ENCODE data around the gene TRPV4. TPM values are rescaled to one million over a fixed set of nuclear protein-coding genes. Genes with fewer than 3 reads are reported as not detected.

Gene TRPV4
- total and polyA plus RNA-seq, 7 experiments from 2014 or later: 0.81 TPM; not detected in 6

DNA sequence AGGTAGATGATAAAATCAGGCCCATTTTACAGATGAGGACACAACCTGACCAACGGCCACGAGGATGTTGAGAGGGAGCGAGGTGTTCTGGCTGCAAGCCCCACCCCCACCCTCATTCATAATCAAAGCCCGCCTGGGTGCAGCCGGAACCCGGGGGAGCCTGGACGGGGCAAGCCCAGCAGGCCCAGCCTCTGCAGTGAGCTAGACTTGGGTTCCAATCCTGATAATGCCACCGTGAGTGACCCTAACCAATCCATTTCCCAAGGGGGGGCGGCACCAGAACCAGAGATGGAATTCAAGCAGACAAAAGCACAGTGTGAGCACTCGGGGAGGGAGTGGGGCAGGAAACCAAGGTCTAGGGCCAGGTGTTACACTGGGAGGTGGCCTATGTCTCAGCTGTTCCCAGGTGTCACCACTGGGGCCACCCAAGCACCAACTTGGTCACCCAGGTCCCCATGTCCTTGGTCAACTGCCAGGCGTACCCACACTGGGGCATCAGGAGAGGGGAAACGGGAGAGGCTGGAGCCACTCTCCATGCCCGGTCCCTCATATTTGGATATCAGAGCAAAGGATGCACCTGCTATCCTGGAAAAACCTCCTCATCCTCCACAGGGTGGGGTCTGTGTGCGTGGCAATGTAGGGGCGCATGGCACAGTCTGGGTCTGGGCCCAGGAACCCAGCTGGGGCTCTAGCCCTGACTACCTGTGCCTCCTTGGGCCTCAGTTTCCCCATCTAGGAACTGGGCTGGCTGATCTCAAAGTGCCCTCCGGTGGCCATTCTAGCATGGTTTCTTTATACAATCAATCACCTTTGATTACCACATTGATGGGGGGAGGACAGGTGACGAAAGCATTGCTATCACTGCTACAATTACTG is 61.2 kb downstream of the TRPV4 start:
- no peak overlapping the region for H3K27ac ChIP-seq (ENCODE audit: low read depth, low read length)
- Mint-ChIP-seq H3K4me1 (peaks cover 0 to 15% (median 4%) of the 10 kb centered on the region in 7 donors), H3K36me3 (no peaks in the 10 kb centered on the region), H3K27me3 (peaks cover 0 to 4% (median 0%) of the 10 kb centered on the region in 5 donors), H3K27ac (no peak overlapping the region), H3K4me3 (no peak overlapping the region), H3K9me3 (no peaks in the 10 kb centered on the region)
- DNase-seq (no peak), ATAC-seq (no peak)
- H3K4me1 ChIP-seq (ENCODE audit: control insufficient read depth in 2 of 2, insufficient read depth in 2 of 2, low read length in 2 of 2): peaks cover 0 to 1% of the 10 kb centered on the region in 2 donors
- POLR2A ChIA-PET: no interaction called here
- H3K27me3 ChIP-seq (ENCODE audit: control insufficient read depth in 2 of 2, insufficient read depth in 2 of 2, low read length in 2 of 2): no peaks in the 10 kb centered on the region
- no peak overlapping the region for H3K4me3 ChIP-seq (ENCODE audit: low read length)
- CTCF ChIA-PET: interaction anchor here (0.8 to 3.6 kb wide), 2 partner anchors 174 to 253 kb away, joined by 4 to 27 read pairs; no protein-coding TSS in a partner anchor
- no peaks in the 10 kb centered on the region for H3K36me3 ChIP-seq (ENCODE audit: control insufficient read depth in 2 of 3, insufficient read depth in 3 of 3, low read length in 3 of 3)
- H3K9me3 ChIP-seq (ENCODE audit: control insufficient read depth in 2 of 3, low read length in 3 of 3): no peaks in the 10 kb centered on the region
- intact Hi-C loops (cut with micrococcal nuclease): no loop called here

DNA sequence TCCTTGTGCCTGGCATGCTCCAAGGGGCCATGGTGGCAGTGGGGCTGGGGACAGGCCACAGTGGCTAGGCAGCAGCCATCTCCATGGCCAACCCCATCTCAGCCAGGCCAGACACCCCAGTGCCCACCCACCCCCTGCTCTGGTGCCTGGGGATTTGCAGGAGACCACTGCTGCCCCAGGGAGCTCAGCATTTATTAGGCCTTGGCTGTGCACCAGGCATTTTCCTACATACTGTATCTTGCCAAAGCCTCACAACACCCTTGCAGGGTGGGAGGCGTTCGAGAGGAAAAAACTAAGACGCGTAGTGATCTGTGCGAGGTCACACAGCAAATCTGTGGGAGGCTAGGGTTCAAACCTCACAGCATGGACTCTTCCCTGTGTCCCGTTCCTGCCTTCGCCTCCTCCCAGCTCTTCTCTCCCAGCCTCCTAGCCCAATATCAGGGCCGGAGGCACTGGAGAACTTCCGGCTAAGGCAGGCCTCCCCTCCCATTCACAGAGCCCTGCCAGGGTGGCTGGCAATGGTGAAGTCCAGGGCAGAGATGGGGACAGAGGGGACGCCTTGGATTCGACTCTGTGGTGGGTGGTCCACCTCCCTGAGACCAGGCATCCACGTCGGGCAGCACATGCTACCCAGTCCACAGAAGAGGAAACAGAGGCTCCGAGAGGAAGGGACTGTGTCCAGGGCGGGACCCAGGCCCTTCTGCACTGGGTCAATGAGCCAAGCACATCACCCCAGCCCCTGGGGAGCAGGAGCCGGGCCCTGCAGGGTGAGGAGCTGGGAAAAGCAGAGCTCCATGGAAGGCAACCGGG is 62.1 kb downstream of the TRPV4 start:
- DNase-seq (peak in 1 of 9 donors; percentile 8), ATAC-seq (no peak)
- Histone ChIP-seq H3K9me3 (ENCODE audit: control insufficient read depth in 2 of 3, low read length in 3 of 3) (no peaks in the 10 kb centered on the region), H3K27me3 (ENCODE audit: control insufficient read depth in 2 of 2, insufficient read depth in 2 of 2, low read length in 2 of 2) (no peaks in the 10 kb centered on the region), H3K4me3 (ENCODE audit: low read length) (no peak overlapping the region), H3K36me3 (ENCODE audit: control insufficient read depth in 2 of 3, insufficient read depth in 3 of 3, low read length in 3 of 3) (no peaks in the 10 kb centered on the region), H3K4me1 (ENCODE audit: control insufficient read depth in 2 of 2, insufficient read depth in 2 of 2, low read length in 2 of 2) (no peaks in the 10 kb centered on the region), H3K27ac (ENCODE audit: low read depth, low read length) (no peak overlapping the region)
- Mint-ChIP-seq H3K9me3 (no peaks in the 10 kb centered on the region), H3K4me3 (no peak overlapping the region), H3K4me1 (peaks cover 0 to 15% (median 4%) of the 10 kb centered on the region in 7 donors), H3K27ac (no peak overlapping the region), H3K36me3 (no peaks in the 10 kb centered on the region), H3K27me3 (peaks cover 0 to 4% (median 0%) of the 10 kb centered on the region in 5 donors)
- ChIA-PET CTCF (interaction anchor here (0.6 to 0.8 kb wide), 2 partner anchors 252 to 352 kb away, joined by 3 to 4 read pairs; no protein-coding TSS in a partner anchor), POLR2A (no interaction called here)
- intact Hi-C loops (cut with micrococcal nuclease): no loop called here

DNA sequence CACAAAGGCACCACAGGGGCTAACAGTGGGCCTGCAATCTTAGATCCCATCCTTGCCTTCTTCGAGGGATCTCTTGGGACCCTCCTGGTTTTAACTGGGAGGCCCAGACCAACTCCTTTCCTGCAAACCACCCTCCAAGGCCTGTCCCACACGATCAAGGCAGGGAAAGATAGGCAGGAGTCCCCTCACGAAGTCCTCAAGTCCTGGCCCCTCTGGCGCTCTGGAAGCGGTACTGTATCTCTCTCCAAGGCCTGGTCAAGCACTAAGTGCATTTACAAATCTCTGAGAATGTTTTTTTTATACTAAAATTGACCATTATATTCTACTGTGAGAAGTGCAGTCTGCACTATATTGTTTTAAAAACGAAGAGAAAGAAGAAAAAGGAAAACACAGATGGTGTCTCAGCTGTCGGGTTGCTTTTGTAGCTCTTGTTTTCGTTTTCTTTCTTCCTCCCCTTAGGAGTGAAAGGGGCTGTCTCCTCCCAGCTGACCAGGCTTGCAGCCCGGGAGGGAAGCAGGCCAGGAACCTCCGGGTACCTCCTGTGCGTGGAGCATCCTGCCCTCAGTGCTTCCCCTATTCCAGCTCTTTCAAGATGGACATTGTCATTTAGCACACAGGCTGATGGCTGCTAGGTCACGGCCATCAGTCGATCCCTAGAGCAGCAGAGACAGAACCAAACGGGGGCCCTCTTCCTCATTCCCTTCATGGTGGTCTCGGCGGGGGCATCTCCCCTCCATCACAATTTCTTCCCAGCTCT is 62.9 kb downstream of the TRPV4 start:
- H3K4me1 ChIP-seq (ENCODE audit: control insufficient read depth in 2 of 2, insufficient read depth in 2 of 2, low read length in 2 of 2): no peaks in the 10 kb centered on the region
- Mint-ChIP-seq H3K36me3 (no peaks in the 10 kb centered on the region), H3K9me3 (no peaks in the 10 kb centered on the region), H3K27ac (no peak overlapping the region), H3K4me3 (no peak overlapping the region), H3K4me1 (peaks cover 0 to 15% (median 4%) of the 10 kb centered on the region in 7 donors), H3K27me3 (peaks cover 0 to 4% (median 0%) of the 10 kb centered on the region in 5 donors)
- H3K4me3 ChIP-seq (ENCODE audit: low read length): no peak overlapping the region
- no peaks in the 10 kb centered on the region for H3K9me3 ChIP-seq (ENCODE audit: control insufficient read depth in 2 of 3, low read length in 3 of 3)
- intact Hi-C loops (cut with micrococcal nuclease): no loop called here
- ChIA-PET POLR2A (no interaction called here), CTCF (interaction anchor here (0.6 kb wide), 1 partner anchor 352 kb away, joined by 3 read pairs; no protein-coding TSS in a partner anchor)
- no peaks in the 10 kb centered on the region for H3K27me3 ChIP-seq (ENCODE audit: control insufficient read depth in 2 of 2, insufficient read depth in 2 of 2, low read length in 2 of 2)
- no peak for ATAC-seq
- H3K27ac ChIP-seq (ENCODE audit: low read depth, low read length): no peak overlapping the region
- H3K36me3 ChIP-seq (ENCODE audit: control insufficient read depth in 2 of 3, insufficient read depth in 3 of 3, low read length in 3 of 3): no peaks in the 10 kb centered on the region
- DNase-seq: peak in 1 of 9 donors; percentile 7

DNA sequence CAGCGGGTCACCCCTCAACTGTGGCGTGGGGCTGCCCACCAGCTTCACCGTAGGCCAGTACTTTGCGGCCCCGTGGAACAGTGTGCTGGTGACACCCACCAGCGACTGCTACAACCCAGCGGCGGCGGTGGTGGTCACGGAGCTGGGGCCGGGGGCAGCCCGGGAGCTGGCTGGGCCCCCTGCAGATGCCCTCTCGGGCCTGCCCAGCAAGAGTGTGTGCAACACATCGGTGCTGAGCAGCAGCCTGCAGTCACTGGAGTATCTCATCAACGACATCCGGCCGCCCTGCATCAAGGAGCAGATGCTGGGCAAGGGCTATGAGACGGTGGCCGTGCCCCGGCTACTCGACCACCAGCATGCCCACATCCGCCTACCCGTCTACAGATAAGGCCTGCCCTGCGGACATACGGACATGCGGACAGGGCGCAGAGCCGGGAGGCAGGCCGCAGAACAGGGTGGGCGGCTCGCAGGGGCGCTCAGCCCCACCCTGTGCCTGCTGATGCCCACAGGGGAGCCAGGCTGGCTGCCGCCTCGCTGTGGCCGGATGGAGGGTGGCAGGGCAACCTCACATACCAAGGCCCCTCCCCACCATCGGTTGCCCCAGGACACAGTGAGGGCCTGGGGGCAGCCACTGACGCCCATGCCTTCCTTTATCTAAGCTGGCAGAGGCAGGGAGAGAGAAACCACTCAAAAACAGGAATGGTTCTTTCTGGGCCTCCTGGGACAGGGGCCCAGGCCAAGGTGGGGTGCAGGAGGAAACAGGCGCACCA is 64.1 kb downstream of the TRPV4 start:
- H3K27ac Mint-ChIP-seq: no peak overlapping the region

DNA sequence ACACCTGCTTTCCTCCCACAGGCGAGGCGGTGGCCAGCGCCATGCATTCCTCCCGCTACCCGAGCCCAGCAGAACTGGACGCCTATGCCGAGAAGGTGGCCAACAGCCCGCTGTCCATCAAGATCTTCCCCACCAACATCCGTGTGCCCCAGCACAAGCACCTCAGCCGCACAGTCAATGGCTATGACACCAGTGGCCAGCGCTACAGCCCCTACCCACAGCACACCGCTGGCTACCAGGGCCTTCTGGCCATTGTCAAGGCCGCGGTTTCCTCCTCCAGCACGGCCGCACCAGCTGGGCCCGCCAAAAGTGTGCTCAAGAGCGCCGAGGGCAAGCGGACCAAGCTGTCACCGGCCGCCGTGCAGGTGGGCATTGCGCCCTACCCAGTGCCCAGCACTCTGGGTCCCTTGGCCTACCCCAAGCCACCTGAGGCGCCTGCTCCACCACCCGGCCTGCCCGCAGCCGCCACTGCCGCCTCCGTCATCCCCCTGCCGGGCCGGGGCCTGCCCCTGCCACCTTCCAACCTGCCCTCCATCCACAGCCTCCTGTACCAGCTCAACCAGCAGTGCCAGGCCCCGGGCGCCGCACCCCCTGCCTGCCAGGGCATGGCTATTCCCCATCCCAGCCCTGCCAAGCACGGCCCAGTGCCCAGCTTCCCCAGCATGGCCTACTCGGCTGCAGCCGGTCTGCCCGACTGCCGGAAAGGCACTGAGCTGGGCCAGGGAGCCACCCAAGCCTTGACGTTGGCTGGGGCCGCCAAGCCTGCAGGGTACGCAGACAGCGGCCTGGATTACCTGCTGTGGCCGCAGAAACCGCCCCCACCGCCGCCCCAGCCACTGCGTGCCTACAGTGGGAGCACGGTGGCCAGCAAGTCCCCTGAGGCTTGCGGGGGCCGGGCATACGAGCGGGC is 65.0 kb downstream of the TRPV4 start:
- Mint-ChIP-seq H3K4me3 (no peak overlapping the region), H3K4me1 (peaks cover 0 to 10% (median 4%) of the 10 kb centered on the region in 7 donors), H3K27ac (no peak overlapping the region), H3K27me3 (no peaks in the 10 kb centered on the region), H3K36me3 (no peaks in the 10 kb centered on the region), H3K9me3 (peaks cover 0 to 3% (median 0%) of the 10 kb centered on the region in 11 donors)
- Histone ChIP-seq H3K4me3 (ENCODE audit: low read length) (no peak overlapping the region), H3K36me3 (ENCODE audit: control insufficient read depth in 2 of 3, insufficient read depth in 3 of 3, low read length in 3 of 3) (no peaks in the 10 kb centered on the region), H3K4me1 (ENCODE audit: control insufficient read depth in 2 of 2, insufficient read depth in 2 of 2, low read length in 2 of 2) (no peaks in the 10 kb centered on the region), H3K27me3 (ENCODE audit: control insufficient read depth in 2 of 2, insufficient read depth in 2 of 2, low read length in 2 of 2) (no peaks in the 10 kb centered on the region), H3K9me3 (ENCODE audit: control insufficient read depth in 2 of 3, low read length in 3 of 3) (no peaks in the 10 kb centered on the region), H3K27ac (ENCODE audit: low read depth, low read length) (no peak overlapping the region)
- DNase-seq: peak in 1 of 9 donors; percentile 8
- no peak for ATAC-seq
- POLR2A ChIA-PET: no interaction called here
- intact Hi-C loops (cut with micrococcal nuclease): no loop called here
- CTCF ChIA-PET: interaction anchor here (0.8 kb wide), 1 partner anchor 17 kb away, joined by 3 read pairs; no protein-coding TSS in a partner anchor

More for the DNA sequence above, 64.1 kb downstream of the TRPV4 start:
- ChIA-PET POLR2A (no interaction called here), CTCF (no interaction called here)
- Histone ChIP-seq H3K4me3 (ENCODE audit: low read length) (no peak overlapping the region), H3K4me1 (ENCODE audit: control insufficient read depth in 2 of 2, insufficient read depth in 2 of 2, low read length in 2 of 2) (no peaks in the 10 kb centered on the region), H3K36me3 (ENCODE audit: control insufficient read depth in 2 of 3, insufficient read depth in 3 of 3, low read length in 3 of 3) (no peaks in the 10 kb centered on the region), H3K27ac (ENCODE audit: low read depth, low read length) (no peak overlapping the region), H3K9me3 (ENCODE audit: control insufficient read depth in 2 of 3, low read length in 3 of 3) (no peaks in the 10 kb centered on the region), H3K27me3 (ENCODE audit: control insufficient read depth in 2 of 2, insufficient read depth in 2 of 2, low read length in 2 of 2) (no peaks in the 10 kb centered on the region)
- Mint-ChIP-seq H3K4me1 (peaks cover 0 to 15% (median 4%) of the 10 kb centered on the region in 7 donors), H3K27me3 (peaks cover 0 to 3% (median 0%) of the 10 kb centered on the region in 5 donors), H3K4me3 (no peak overlapping the region), H3K9me3 (no peaks in the 10 kb centered on the region), H3K36me3 (no peaks in the 10 kb centered on the region)
- DNase-seq (peak in 1 of 9 donors; percentile 11), ATAC-seq (no peak)
- intact Hi-C loops (cut with micrococcal nuclease): no loop called here

All from naive thymus-derived CD4-positive, alpha-beta T cell (primary cell).